ENCODE results near the gene CCM2.
A peak's percentile ranks its signal among the peaks of the same experiment; 100 is the strongest.
"Not testable (repeated sequence)": the region's sequence is repeated elsewhere in the genome, so short reads cannot be mapped to it uniquely, and the experiment has no call there.

CCM2 gene

DNA sequence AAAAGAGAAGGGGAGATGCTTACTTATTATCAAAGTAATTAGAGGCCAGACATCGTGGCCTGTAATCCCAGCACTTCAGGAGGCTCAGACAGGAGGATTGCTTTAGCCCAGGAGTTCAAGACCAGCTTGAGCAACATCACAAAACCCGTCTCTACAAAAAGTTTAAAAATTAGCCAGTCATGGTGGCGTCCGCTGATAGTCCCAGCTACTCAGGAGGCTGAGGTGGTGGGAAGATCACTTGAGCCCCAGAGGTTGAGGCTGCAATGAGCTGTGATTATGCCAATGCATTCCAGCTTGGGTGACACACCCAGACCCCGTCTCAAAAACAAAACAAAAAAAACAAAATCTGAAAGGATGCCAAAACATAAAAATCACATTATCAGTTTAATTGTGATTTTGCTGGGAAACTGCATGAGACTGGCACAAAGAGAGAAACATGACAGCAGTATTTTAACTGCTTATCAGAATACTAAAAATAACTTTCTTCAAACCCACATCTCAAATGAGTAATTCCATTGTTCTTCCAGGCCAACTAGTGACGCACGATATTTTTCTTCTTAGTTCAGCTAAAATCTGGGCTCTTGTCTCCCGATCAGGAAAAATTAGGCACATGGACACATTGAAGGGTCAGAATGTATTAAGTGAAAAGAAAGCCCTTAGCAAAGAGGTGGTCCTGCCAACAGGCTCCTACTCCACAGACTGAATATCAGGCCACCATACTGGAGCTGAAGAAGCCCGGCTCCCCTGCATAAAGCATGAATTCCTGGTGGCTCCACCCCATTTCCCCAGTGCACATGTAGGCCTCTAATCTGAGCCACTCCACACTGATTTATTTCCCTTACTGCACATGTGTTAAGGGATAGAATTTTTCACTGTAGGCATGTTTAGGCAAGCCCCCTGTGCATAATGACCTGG lies 9.6 kb upstream of the CCM2 start:
- peaks cover 0 to 2% of the 10 kb centered on the region in 2 donors for H3K36me3 ChIP-seq (ENCODE audit: control insufficient read depth in 2 of 2, insufficient read depth in 2 of 2, low read length in 2 of 2)
- no peak overlapping the region for H3K4me3 ChIP-seq (ENCODE audit: low read length in 2 of 2)
- H3K27me3 ChIP-seq (ENCODE audit: control insufficient read depth in 2 of 2, insufficient read depth in 2 of 2, low read length in 2 of 2) = no peaks in the 10 kb centered on the region
- no peaks in the 10 kb centered on the region for H3K9me3 ChIP-seq (ENCODE audit: control insufficient read depth in 2 of 2, low read length in 2 of 2)
- peaks cover 8 to 11% of the 10 kb centered on the region in 2 donors for H3K4me1 ChIP-seq (ENCODE audit: control insufficient read depth in 2 of 2, insufficient read depth in 2 of 2, low read length in 2 of 2)
- no peak overlapping the region for H3K9ac ChIP-seq (ENCODE audit: low read depth in 1 of 2, low read length in 2 of 2)
- H3K27ac ChIP-seq (ENCODE audit: low read depth in 2 of 2, low read length in 2 of 2) = no peak overlapping the region

DNA sequence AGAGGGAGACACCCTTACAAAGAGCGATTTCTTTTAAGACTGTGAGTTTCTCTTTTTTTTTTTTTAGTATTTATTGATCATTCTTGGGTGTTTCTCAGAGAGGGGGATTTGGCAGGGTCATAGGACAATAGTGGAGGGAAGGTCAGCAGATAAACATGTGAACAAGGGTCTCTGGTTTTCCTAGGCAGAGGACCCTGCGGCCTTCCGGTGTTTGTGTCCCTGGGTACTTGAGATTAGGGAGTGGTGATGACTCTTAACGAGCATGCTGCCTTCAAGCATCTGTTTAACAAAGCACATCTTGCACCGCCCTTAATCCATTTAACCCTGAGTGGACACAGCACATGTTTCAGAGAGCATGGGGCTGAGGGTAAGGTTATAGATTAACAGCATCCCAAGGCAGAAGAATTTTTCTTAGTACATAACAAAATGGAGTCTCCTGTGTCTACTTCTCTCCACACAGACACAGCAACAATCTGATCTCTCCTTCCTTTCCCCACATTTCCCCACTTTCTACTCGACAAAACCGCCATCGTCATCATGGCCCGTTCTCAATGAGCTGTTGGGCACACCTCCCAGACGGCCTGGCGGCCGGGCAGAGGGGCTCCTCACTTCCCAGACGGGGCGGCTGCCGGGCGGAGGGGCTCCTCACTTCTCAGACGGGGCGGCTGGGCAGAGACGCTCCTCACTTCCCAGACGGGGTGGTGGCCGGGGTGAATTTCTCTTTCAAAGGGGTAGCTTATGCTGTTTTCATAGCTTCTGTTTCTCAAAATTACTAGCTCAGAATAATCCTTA lies 7.8 kb upstream of the CCM2 start:
- H3K4me1 ChIP-seq (ENCODE audit: control insufficient read depth in 2 of 2, insufficient read depth in 2 of 2, low read length in 2 of 2); H3K36me3 ChIP-seq (ENCODE audit: control insufficient read depth in 2 of 2, insufficient read depth in 2 of 2, low read length in 2 of 2); H3K4me3 ChIP-seq (ENCODE audit: low read length in 2 of 2); H3K9ac ChIP-seq (ENCODE audit: low read depth in 1 of 2, low read length in 2 of 2); H3K27me3 ChIP-seq (ENCODE audit: control insufficient read depth in 2 of 2, insufficient read depth in 2 of 2, low read length in 2 of 2); H3K27ac ChIP-seq (ENCODE audit: low read depth in 2 of 2, low read length in 2 of 2); H3K9me3 ChIP-seq (ENCODE audit: control insufficient read depth in 2 of 2, low read length in 2 of 2): not testable (repeated sequence)

DNA sequence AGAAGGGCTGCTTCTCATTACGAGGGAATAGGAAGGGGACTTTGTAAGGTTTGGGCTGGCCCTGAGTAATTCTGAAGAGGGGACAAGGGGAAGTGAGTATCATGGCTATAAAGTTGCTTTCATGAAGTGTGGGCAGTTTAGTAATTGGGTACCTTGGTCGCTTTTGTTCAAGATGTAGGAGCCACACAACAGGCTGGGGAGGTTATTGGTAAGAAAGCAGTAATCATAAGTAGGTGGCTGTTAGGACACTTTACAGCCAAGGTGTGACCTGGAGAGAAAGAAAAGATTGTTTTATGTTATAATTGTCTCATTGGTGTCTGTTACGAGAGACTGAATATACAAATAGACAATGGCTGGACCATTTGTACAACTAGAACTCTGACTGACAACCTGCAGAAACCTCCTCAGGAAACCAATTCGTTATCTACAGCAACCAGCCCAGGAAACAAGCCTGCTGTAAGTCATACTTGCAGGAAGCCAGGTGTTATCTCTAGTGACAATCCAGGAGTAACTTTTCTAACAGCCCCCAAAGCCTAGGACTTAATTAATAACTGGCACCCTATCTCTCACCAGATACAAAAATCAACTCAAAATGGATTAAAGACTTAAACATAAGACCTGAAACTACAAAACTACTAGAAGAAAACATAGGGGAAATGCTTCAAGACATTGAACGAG lies 5.0 kb upstream of the CCM2 start:
- H3K27ac ChIP-seq (ENCODE audit: low read depth in 2 of 2, low read length in 2 of 2) = peak overlapping the region in 1 of 2 donors; percentile 38
- H3K27me3 ChIP-seq (ENCODE audit: control insufficient read depth in 2 of 2, insufficient read depth in 2 of 2, low read length in 2 of 2) = no peaks in the 10 kb centered on the region
- H3K4me1 ChIP-seq (ENCODE audit: control insufficient read depth in 2 of 2, insufficient read depth in 2 of 2, low read length in 2 of 2) = peaks cover 3 to 4% of the 10 kb centered on the region in 2 donors
- no peaks in the 10 kb centered on the region for H3K9me3 ChIP-seq (ENCODE audit: control insufficient read depth in 2 of 2, low read length in 2 of 2)
- no peaks in the 10 kb centered on the region for H3K36me3 ChIP-seq (ENCODE audit: control insufficient read depth in 2 of 2, insufficient read depth in 2 of 2, low read length in 2 of 2)
- H3K9ac ChIP-seq (ENCODE audit: low read depth in 1 of 2, low read length in 2 of 2) = no peak overlapping the region
- H3K4me3 ChIP-seq (ENCODE audit: low read length in 2 of 2) = no peak overlapping the region

DNA sequence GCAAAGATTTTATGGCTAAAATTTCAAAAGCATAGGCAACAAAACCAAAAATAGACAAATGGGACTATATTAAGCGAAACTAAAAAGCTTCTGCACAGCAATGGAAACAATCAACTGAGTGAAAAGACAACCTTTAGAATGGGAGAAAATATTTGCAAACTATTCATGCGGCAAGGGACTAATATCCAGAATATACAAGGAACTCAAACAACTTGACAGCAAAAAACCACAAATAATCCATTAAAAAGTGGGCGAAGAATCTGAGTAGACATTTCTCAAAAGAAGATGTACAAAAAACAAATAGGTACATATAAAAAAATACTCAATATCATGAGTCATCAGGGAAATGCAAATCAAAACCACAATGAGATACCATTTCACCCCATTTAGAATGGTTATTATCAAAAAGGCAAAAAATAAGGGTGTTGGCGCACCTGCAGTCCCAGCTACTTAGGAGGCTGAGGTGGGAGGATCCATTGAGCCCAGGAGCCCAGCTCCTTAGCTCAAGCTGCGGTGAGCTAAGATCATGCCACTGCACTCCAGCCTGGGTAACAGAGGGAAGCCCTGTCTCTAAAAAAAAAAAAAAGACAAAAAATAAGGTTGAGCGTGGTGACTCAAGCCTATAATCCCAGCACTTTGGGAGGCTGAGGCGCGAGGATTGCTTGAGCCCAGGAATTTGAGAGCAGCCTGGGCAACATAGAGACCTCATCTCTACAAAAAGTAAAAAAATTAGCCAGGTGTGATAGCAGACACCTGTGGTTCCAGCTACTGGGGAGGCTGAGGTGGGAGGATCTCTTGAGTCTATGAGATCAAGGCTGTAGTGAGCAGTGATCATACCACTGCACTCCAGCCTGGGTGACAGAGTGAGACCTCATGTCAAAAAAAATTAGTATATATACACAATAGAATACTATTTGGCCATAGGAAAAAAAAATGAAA lies 4.2 kb upstream of the CCM2 start:
- no peak overlapping the region for H3K9ac ChIP-seq (ENCODE audit: low read depth in 1 of 2, low read length in 2 of 2)
- no peaks in the 10 kb centered on the region for H3K9me3 ChIP-seq (ENCODE audit: control insufficient read depth in 2 of 2, low read length in 2 of 2)
- no peaks in the 10 kb centered on the region for H3K27me3 ChIP-seq (ENCODE audit: control insufficient read depth in 2 of 2, insufficient read depth in 2 of 2, low read length in 2 of 2)
- H3K36me3 ChIP-seq (ENCODE audit: control insufficient read depth in 2 of 2, insufficient read depth in 2 of 2, low read length in 2 of 2) = no peaks in the 10 kb centered on the region
- no peak overlapping the region for H3K4me3 ChIP-seq (ENCODE audit: low read length in 2 of 2)
- H3K4me1 ChIP-seq (ENCODE audit: control insufficient read depth in 2 of 2, insufficient read depth in 2 of 2, low read length in 2 of 2) = peaks cover 5% of the 10 kb centered on the region in 2 donors
- peak overlapping the region in 1 of 2 donors; percentile 38 for H3K27ac ChIP-seq (ENCODE audit: low read depth in 2 of 2, low read length in 2 of 2)

DNA sequence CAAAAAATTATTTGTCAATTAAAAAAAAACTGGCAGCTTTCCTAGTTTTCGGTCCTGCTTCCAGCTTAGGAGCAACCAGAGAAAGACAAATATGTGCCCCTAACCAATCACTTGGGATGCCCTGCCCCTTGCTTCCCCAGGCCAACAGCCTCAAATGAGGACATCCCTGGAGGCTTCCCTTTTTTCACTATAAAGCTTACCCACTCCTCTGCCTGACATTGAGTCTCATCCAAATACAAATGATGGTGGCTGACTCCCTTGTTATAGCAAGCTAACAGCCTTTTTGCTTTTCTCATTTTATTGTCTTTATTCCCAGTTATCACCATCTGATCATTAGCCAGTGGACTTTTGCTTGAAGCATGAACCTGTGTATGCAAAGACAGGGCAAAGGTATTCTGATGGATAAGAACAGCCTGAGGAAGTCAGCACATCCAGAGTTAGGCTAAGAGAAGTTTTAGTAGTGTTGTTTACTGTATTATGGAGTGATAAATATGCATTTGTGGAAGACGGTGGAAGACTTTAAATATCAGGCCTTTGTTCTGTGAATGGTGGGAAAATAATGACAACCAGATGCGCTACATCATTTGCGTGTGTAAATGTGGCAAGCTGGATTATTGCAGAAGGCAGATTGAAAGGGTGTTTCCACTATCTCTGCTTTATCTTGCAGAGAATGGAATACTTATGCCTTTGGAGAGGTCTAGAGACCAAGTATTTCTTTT lies 1.7 kb upstream of the CCM2 start:
- peak overlapping the region in 1 of 2 donors; percentile 83 for H3K4me3 ChIP-seq (ENCODE audit: low read length in 2 of 2)
- H3K27me3 ChIP-seq (ENCODE audit: control insufficient read depth in 2 of 2, insufficient read depth in 2 of 2, low read length in 2 of 2) = no peaks in the 10 kb centered on the region
- no peaks in the 10 kb centered on the region for H3K9me3 ChIP-seq (ENCODE audit: control insufficient read depth in 2 of 2, low read length in 2 of 2)
- peaks cover 16 to 17% of the 10 kb centered on the region in 2 donors for H3K4me1 ChIP-seq (ENCODE audit: control insufficient read depth in 2 of 2, insufficient read depth in 2 of 2, low read length in 2 of 2)
- peaks cover 0 to 3% of the 10 kb centered on the region in 2 donors for H3K36me3 ChIP-seq (ENCODE audit: control insufficient read depth in 2 of 2, insufficient read depth in 2 of 2, low read length in 2 of 2)
- peak overlapping the region in 1 of 2 donors; percentile 78 for H3K27ac ChIP-seq (ENCODE audit: low read depth in 2 of 2, low read length in 2 of 2)
- H3K9ac ChIP-seq (ENCODE audit: low read depth in 1 of 2, low read length in 2 of 2) = no peak overlapping the region

DNA sequence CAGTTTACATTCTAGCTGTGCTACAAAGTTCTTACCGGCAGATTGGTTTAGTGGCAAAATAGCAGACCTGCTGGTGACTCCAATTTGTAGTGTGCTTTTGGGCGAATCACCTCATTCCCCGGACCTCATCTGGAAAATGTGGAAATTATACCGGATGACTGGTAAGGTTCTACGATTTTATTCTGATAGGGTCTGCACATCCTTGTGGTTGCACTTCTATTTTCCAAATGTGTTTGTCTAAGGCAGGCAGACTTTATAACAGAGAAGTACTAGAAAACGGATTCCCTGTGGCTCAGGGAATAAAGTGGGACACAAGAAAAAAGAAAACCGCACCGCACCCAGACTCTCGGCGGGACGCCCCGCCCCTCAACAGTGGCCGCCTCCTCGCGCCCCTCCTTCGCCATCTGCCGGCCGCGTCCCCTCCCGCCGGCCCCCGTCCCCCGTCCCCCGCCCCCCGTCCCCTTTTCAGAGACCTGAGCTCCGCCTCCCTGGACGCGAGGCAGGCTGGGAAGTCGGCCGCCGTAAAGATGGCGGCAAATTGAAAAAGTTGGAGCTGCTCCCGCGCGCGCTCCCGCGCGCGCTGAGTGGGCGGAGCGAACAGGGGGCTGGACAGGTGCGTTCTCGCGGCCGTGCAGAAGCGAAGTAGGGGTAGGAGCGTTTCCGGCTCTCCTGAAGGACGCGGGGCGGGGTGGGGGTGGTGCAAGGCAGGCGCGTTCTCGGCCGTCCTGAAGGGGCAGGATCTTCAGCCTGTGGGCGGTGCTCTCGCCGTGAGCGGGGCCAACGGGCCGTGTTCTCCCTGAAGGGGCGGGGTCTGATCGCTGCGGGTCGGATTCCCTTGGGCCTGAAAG lies 532 bp upstream of the CCM2 start:
- H3K27me3 ChIP-seq (ENCODE audit: control insufficient read depth in 2 of 2, insufficient read depth in 2 of 2, low read length in 2 of 2) = no peaks in the 10 kb centered on the region

DNA sequence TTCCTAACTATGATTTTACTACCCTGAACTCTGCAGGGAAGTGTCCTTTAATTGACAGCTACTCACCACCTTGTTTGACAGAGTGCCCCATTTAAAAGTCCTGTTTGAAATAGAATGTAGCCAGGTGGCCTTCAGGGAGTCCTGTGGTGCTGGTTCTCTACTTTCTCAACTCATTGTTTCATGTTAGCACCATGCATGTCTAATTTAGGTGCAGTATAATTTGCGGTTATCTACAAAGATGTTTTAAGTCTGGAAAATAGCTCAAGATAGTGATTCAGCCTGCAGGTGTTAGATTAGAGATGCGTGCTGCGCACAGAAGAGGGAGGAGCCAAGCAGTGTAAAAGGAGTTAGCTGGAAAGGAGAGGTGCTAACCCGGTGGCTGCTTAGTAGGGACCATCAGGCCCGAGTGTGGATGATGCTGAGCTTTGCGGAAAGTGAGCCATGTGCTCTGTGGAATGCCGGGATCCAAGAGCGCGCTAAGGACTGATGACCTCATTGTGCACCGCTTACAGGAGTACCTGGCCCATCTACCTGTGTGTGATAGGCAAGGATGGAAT lies 1.2 kb downstream of the CCM2 start:
- peaks cover 12 to 17% of the 10 kb centered on the region in 2 donors for H3K4me1 ChIP-seq (ENCODE audit: control insufficient read depth in 2 of 2, insufficient read depth in 2 of 2, low read length in 2 of 2)
- H3K4me3 ChIP-seq (ENCODE audit: low read length in 2 of 2) = peak overlapping the region; percentile 72 to 96
- peak overlapping the region; percentile 39 to 83 for H3K27ac ChIP-seq (ENCODE audit: low read depth in 2 of 2, low read length in 2 of 2)
- H3K36me3 ChIP-seq (ENCODE audit: control insufficient read depth in 2 of 2, insufficient read depth in 2 of 2, low read length in 2 of 2) = peaks cover 0 to 3% of the 10 kb centered on the region in 2 donors
- peak overlapping the region; percentile 68 to 91 for H3K9ac ChIP-seq (ENCODE audit: low read depth in 1 of 2, low read length in 2 of 2)
- H3K9me3 ChIP-seq (ENCODE audit: control insufficient read depth in 2 of 2, low read length in 2 of 2) = no peaks in the 10 kb centered on the region
- H3K27me3 ChIP-seq (ENCODE audit: control insufficient read depth in 2 of 2, insufficient read depth in 2 of 2, low read length in 2 of 2) = no peaks in the 10 kb centered on the region

More for the DNA sequence above, 532 bp upstream of the CCM2 start:
- Histone ChIP-seq H3K27ac (ENCODE audit: low read depth in 2 of 2, low read length in 2 of 2) (peak overlapping the region; percentile 78 to 87), H3K4me3 (ENCODE audit: low read length in 2 of 2) (peak overlapping the region; percentile 83 to 85), H3K9me3 (ENCODE audit: control insufficient read depth in 2 of 2, low read length in 2 of 2) (no peaks in the 10 kb centered on the region), H3K36me3 (ENCODE audit: control insufficient read depth in 2 of 2, insufficient read depth in 2 of 2, low read length in 2 of 2) (peaks cover 0 to 3% of the 10 kb centered on the region in 2 donors), H3K9ac (ENCODE audit: low read depth in 1 of 2, low read length in 2 of 2) (peak overlapping the region; percentile 69 to 76), H3K4me1 (ENCODE audit: control insufficient read depth in 2 of 2, insufficient read depth in 2 of 2, low read length in 2 of 2) (peaks cover 16 to 17% of the 10 kb centered on the region in 2 donors)

DNA sequence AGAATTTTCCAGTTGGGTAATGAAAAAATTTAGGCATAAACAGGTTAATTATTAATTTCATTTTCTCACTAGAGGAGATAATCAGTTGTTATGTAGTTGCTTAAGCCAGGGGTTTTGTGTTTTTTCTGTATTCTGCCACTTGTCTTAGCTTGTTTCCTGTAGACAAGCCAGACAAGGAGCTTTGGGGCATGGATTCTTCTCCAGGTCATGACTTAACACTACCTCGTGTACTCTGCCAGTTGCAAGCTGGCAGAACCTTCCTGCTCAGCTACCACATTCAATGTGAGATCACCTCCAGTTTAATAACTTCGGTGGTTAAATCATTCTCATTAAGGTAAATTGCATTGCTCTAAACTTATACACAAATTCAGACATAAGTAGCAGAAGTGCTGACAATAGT lies 1.8 kb downstream of the CCM2 start:
- Histone ChIP-seq H3K36me3 (ENCODE audit: control insufficient read depth in 2 of 2, insufficient read depth in 2 of 2, low read length in 2 of 2) (peaks cover 0 to 3% of the 10 kb centered on the region in 2 donors), H3K9ac (ENCODE audit: low read depth in 1 of 2, low read length in 2 of 2) (peak overlapping the region; percentile 68 to 91), H3K4me3 (ENCODE audit: low read length in 2 of 2) (no peak overlapping the region), H3K27ac (ENCODE audit: low read depth in 2 of 2, low read length in 2 of 2) (peak overlapping the region in 1 of 2 donors; percentile 83), H3K9me3 (ENCODE audit: control insufficient read depth in 2 of 2, low read length in 2 of 2) (no peaks in the 10 kb centered on the region), H3K4me1 (ENCODE audit: control insufficient read depth in 2 of 2, insufficient read depth in 2 of 2, low read length in 2 of 2) (peaks cover 12 to 17% of the 10 kb centered on the region in 2 donors), H3K27me3 (ENCODE audit: control insufficient read depth in 2 of 2, insufficient read depth in 2 of 2, low read length in 2 of 2) (no peaks in the 10 kb centered on the region)
